NT2/D1 (cell line): Measurements from ENCODE around the gene MED20.

Experiments used
- YY1 ChIP-seq: IDR thresholded peaks from 2 replicates; pipeline ENCODE4 v1.6.1; 2011; ENCODE audit not compliant: insufficient read length, insufficient read depth
- ZNF274 ChIP-seq: IDR thresholded peaks from 2 replicates; pipeline ENCODE4 v1.6.1; 2011; ENCODE audit warnings: mild to moderate bottlenecking, low read depth, low read length

DNA sequence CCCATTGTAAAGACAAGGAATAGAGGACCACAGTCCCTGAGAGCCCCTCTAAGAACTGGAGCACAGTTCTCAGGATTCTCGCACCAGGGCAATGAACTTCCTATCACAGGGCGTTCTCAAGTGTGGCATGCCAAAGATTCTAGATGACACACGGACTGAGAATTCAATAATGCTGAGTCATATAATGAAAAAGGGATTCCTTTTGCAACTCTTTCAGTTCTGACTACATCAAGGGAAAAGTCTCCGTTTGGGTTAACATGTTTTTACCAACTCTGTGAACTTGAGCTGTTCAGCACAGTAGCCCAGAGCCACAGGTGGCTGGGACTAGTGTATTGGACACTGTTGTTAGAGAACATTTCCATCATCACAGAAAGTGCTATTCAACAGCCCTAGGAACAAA, 3.4 kb downstream of the MED20 start:
- TF ChIP-seq YY1: no peak
- TF ChIP-seq ZNF274: no peak
